HG02884 (cell line): ENCODE results near the gene ATP11B.
"Not testable (repeated sequence)": the region's sequence is repeated elsewhere in the genome, so short reads cannot be mapped to it uniquely, and the experiment has no call there.

Experiments
- ATAC-seq: cut with Tn5 transposase; IDR thresholded peaks from one replicate; pipeline ENCODE4 v1.9.1; 2021; ENCODE audit warnings: mild to moderate bottlenecking, moderate library complexity; ENCODE audit not compliant: unreplicated experiment

Gene ATP11B

GRCh38 chr3:182824957-182825356 lies 31.7 kb downstream of the ATP11B start:
- ATAC-seq, result no peak

GRCh38 chr3:182829761-182830405 lies 36.6 kb downstream of the ATP11B start:
- ATAC-seq, result no peak

DNA sequence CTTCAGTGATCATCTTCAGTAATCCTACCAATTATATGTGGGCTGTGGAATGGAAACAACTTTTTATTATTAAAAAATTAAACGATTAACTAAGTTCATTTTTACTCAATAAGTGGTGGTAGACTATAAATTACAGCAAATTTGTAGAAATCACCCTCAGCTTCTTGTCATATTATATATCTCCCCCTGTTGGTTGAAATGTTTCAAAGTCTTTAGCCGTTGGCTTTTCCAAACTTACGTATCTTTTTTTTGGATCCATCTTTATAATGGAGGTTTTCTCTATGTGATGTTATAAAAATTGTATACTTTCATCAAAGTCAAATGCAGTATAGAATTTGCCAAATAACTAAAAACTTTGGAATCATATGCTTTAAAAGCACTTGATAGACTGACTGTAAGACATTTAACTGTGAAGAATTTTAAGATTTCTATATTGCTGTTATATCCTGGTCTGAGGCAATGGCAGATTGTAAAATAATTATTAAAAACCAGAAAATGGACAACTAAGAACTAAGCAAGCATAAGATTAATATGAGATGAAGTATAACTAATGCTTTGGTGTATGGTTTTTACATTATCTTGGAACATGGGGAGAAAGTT lies 44.7 kb downstream of the ATP11B start:
- no peak for ATAC-seq

- ATAC-seq, result no peak
These were observed 50.2 kb downstream of the ATP11B start for GRCh38 chr3:182843478-182843877.

- ATAC-seq, result no peak
These were observed 55.6 kb downstream of the ATP11B start for GRCh38 chr3:182848906-182849305.

GRCh38 chr3:182855076-182855475 lies 61.8 kb downstream of the ATP11B start:
- ATAC-seq, result no peak

DNA sequence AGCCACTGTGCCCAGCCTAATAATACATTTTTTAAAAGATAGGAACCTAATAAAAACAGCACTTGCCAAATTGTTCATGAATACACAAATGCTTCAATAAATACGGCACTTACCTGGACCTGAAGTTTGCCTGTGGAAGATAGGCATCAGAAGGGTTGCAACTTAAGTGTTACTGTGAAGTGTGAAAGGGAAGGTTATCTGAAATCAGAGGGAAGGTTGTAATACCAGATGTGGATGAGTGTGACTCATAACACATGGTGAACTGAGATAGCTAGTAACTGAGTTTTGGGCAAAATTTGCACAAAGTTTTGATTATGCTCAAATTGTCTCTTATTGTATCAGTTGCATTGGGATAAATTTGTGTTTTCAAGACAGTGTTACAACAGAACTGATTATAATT lies 68.0 kb downstream of the ATP11B start:
- no peak for ATAC-seq

GRCh38 chr3:182862159-182862860 lies 69.0 kb downstream of the ATP11B start:
- ATAC-seq, result no peak

DNA sequence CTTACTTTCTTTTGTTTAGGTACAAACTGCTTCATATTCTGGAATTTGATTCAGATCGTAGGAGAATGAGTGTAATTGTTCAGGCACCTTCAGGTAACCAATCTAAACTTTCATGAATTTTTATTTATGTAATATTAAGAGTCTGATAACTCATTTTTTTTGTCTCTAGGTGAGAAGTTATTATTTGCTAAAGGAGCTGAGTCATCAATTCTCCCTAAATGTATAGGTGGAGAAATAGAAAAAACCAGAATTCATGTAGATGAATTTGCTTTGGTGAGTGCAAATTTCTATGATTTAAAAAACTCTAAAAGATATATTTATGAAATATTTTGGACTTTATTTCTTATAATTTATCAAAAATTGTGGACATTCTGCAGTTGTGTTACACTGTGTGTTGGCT lies 75.8 kb downstream of the ATP11B start:
- no peak for ATAC-seq

- ATAC-seq, result not testable (repeated sequence)
These were observed 77.6 kb downstream of the ATP11B start for GRCh38 chr3:182870917-182871316.

- no peak for ATAC-seq
These were observed 85.8 kb downstream of the ATP11B start for GRCh38 chr3:182879031-182879611.

DNA sequence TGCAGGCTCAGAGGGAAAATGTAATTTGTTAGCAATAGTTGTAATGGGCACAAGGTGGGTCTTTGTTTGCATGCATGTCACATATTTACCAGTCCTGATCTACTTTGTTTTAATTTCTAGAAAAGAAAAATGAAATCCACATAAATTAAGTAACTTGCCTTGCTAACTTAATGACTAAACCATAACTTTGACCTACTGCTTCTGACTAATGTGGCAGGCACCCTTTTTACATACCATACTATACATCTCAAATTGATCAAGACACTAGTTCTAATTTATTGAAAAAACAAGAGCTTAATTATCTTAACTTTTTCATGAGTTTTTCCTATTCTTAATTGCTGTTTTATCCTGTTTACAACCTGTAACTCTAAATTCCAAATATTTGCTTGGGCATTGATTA lies 93.2 kb downstream of the ATP11B start:
- ATAC-seq, result no peak

DNA sequence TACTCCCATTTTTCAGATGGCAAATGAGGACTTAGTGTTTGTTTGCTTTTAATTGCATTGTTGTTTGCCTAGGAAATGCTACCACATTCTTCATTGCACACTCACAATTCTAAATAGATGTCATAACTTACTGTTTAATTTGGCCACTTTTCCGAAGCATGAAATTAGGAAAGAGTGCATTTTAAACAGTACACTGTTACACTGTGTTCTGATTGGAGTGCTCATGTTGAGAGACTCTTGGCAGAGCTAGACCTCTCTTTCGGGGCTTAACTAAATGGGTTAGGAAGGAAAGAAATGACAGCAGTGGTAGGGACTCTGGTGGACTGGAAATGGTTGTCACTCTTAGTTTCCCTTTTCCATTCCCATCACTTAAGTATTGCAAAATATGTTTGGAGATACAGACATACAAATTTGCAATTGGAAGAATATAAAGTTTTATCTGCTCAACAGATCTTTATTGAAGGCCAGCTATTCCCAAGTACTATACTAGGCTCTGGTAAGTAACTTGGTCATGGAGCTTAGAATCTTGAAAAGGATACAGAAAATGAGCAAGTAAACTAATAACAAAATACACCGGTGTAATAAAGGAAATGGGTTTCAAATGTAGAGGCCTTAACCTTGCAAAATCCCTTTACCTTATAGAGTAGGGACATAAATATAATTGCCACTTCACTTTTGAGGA lies 96.8 kb downstream of the ATP11B start:
- no peak for ATAC-seq

DNA sequence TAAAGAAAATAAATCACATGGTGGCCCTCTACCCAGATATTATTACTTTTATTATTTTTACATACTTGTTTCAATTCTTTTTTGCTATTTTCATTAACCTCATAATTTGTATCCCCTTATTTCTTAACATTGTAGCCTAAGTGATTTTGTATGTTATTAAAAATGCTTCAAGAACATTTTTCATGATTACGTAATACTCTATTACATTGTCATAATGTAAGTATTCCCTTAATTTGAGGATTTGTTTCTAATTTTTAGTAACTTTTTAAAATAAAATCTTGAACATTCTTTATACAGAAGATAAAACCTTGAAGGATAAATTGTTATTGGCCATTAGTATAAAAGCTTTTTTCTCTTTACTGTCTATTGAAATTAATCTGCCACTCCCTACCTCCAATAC lies 98.1 kb downstream of the ATP11B start:
- no peak for ATAC-seq

DNA sequence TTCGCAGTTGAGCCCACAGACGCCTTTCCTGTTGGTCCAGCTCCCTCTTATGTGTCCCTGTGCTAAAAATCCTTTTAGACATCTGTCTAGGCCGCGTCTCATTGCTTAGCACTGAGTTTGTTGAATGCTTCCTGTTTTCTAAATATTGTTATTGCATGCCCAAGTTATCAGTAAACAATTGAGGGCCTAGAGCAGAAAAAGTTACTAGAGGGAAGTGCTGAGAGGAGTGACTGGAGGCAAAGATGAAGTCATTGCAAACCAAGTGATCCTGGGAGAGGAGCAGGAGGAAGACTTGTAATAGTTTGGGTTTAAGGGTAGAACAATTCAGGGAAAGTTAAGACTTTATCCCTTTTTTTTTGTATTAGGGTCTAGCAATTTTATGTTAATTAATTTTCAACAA lies 98.9 kb downstream of the ATP11B start:
- no peak for ATAC-seq

DNA sequence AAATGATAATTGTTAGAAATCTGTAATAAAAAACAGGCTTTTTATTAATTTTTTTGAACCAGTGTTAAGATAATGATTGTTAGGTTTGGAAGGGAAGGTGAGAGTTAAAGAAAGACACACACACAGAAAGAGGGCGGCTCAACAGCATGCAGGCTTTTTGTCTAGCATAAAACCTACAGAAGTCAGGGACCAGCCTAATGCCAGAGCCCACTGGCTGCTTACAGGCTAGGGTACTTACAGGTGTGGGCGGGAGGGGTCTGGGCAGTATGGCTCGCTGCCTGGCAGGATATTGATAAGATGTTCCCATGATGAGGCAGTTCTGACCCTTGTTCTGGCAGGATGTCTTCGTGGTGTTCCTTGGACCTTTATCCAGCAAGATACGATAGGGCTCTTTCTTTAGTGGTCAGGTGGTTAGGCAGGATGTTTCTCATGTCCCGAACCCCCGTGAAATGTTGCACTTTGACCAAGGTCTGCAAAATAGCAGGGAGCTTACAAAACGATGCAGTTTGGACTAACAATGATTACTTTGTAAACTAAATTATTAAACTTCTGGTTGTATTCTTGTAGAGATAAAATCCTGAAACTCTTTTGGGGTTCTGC lies 102.3 kb downstream of the ATP11B start:
- ATAC-seq, result no peak

DNA sequence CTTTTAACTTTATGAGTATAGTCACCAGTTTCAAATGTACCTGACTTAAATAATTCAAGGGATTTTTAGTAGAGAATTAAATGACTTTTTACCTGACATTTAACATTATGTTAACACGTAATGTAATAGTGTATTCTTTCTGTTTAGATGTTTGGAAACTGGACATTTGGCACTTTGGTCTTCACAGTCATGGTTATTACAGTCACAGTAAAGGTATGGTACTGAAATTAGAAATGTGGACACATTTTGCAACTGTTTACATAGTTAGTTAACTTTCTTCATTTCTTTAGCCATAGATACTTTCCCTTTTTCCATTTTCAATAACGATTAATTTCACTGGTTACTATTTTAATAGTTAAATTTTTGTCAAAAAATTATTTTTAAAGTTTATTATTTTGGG lies 103.2 kb downstream of the ATP11B start:
- no peak for ATAC-seq

DNA sequence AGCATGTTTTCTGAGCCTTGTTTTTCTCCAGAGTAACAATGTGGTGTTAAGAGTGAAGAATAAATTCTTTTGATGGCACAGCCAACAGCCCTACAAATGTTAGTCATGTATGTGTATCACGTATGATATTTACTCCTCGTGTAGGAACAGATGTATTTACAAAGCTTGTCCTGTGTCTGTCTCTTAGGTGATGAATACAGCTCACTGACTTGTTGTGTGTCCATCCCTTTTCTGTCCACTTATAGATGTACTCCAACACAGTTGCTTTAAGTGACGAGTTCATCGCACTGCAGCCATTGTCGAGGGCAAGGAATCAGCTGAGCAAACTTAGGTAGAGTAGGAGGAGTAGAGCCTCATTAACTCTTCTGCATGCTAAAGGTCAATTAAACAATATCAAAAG lies 108.9 kb downstream of the ATP11B start:
- no peak for ATAC-seq

DNA sequence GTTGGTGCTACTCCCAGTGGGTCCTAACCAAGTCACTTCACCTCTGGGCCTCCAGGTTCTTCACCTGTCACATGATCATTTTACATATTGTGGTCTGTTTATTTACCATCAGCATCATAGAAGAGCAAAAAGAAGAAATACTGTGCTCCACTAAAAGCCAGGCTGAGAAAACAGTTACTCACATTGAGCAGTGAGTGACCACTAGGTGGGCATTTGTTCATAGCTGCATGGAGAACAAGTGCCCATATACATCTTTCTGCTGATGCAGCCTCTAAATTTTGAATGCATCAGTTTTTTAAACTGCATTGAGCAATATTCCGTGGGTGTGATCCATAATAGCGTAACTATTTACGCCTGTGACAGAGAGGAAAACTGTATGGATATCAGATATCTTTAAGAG lies 110.9 kb downstream of the ATP11B start:
- no peak for ATAC-seq

- ATAC-seq, result peak; percentile 30
These were observed 112.3 kb downstream of the ATP11B start for GRCh38 chr3:182905623-182906022.

GRCh38 chr3:182906036-182906435 lies 112.7 kb downstream of the ATP11B start:
- ATAC-seq, result peak; percentile 42
